T-cell (primary cell): ENCODE results near the gene SESN1. TPM values are rescaled to one million over a fixed set of nuclear protein-coding genes. Genes with fewer than 3 reads are reported as not detected.

Experiments used
- ATAC-seq, 4 experiments: fragments of 200-7000 bp in 3 of 4; fragments of 150-1000 bp in 1 of 4; cut with Tn5 transposase; replicated peaks in 1 of 4; 1 replicate in 3 of 4; 2 replicates in 1 of 4; pipeline ENCODE4 v1.10.0; 2021; ENCODE audit warnings: moderate library complexity in 3 of 4, mild to moderate bottlenecking in 2 of 4, moderate number of reproducible peaks in 1 of 4
- CTCF ChIA-PET, 2 donors: fragments of 300-600 bp; sonication (Branson Sonifier 250); formaldehyde crosslinking; loops; one replicate each; lab custom pipeline; 2022; ENCODE audit warnings: antibody characterized with exemption in 2 of 2; lab: Charles Lee
- POLR2A ChIA-PET, 2 donors: fragments of 300-600 bp; sonication (Branson Sonifier 250); formaldehyde crosslinking; loops; one replicate each; lab custom pipeline; 2022; ENCODE audit warnings: antibody characterized with exemption in 2 of 2; lab: Charles Lee
- DNase-seq, 35 experiments: peaks; one replicate each; pipeline versions ENCODE4 v3.0.0 to v3.0.0-alpha.2; 2013 to 2023
- H3K27ac ChIP-seq: one replicate; pipeline ENCODE4 v1.5.1; 2013; ENCODE audit warnings: low read length
- H3K27me3 ChIP-seq, 2 experiments: replicated peaks in 1 of 2; 1 replicate in 1 of 2; 2 replicates in 1 of 2; pipeline versions ENCODE4 v1.6.1 to v1.7.0; 2013; ENCODE audit warnings: low read length in 1 of 2, mixed read lengths in 1 of 2; ENCODE audit not compliant: control insufficient read depth in 2 of 2, insufficient read depth in 2 of 2; ENCODE audit errors: extremely low read depth in 1 of 2
- H3K36me3 ChIP-seq, 2 donors: 1 replicate in 1 of 2; 2 replicates in 1 of 2; pipeline versions ENCODE4 v1.6.1 to v1.7.0; 2013; ENCODE audit warnings: low read length in 1 of 2; ENCODE audit not compliant: control insufficient read depth in 2 of 2, insufficient read depth in 1 of 2; ENCODE audit errors: extremely low read depth in 1 of 2
- H3K4me1 ChIP-seq, 2 experiments: 1 replicate in 1 of 2; 2 replicates in 1 of 2; pipeline versions ENCODE4 v1.6.1 to v1.7.0; 2013; ENCODE audit warnings: low read length in 2 of 2, mixed read lengths in 1 of 2; ENCODE audit not compliant: insufficient read depth in 2 of 2, control insufficient read depth in 1 of 2; ENCODE audit errors: extremely low read depth in 1 of 2
- H3K4me3 ChIP-seq, 2 donors: 1 replicate in 1 of 2; 2 replicates in 1 of 2; pipeline versions ENCODE4 v1.5.1 to v1.7.0; 2013; ENCODE audit warnings: mild to moderate bottlenecking in 2 of 2, low read length in 1 of 2, moderate library complexity in 1 of 2; ENCODE audit not compliant: control insufficient read depth in 1 of 2; ENCODE audit errors: extremely low read depth in 1 of 2
- H3K9me3 ChIP-seq: 2 replicates; pipeline ENCODE4 v1.7.0; 2013
- H3K27ac Mint-ChIP-seq, 2 donors: one replicate each; pipeline ENCODE4 v1.8.0; 2020 to 2021; ENCODE audit warnings: mild to moderate bottlenecking in 2 of 2, mixed read lengths in 2 of 2
- H3K27me3 Mint-ChIP-seq, 2 donors: one replicate each; pipeline ENCODE4 v1.8.0; 2021 to 2022; ENCODE audit warnings: mixed read lengths in 2 of 2
- H3K36me3 Mint-ChIP-seq: one replicate; pipeline ENCODE4 v1.8.0; 2021; ENCODE audit warnings: mixed read lengths
- H3K4me1 Mint-ChIP-seq, 3 donors: one replicate each; pipeline ENCODE4 v1.8.0; 2020 to 2022; ENCODE audit warnings: mixed read lengths in 3 of 3, mild to moderate bottlenecking in 1 of 3
- H3K4me3 Mint-ChIP-seq, 3 donors: one replicate each; pipeline ENCODE4 v1.8.0; 2020 to 2022; ENCODE audit warnings: mild to moderate bottlenecking in 3 of 3, mixed read lengths in 3 of 3, moderate library complexity in 3 of 3
- H3K9me3 Mint-ChIP-seq, 3 donors: one replicate each; pipeline ENCODE4 v1.8.0; 2020 to 2022; ENCODE audit warnings: mixed read lengths in 3 of 3
- WGBS: methylation state at CpG from one replicate; pipeline ENCODE4 v1.1.5; 2013; ENCODE audit warnings: missing lambda C conversion rate; ENCODE audit not compliant: insufficient coverage; 5-methylcytosine and 5-hydroxymethylcytosine counted together
- total RNA-seq, 35 experiments: library from RNA in 6 of 35; stranded (reverse) in 6 of 35; fragments of 120-200 nt in 1 of 35; gene quantifications; one replicate each; pipeline versions ENCODE4 v1.2.1 to v1.2.4 and lab custom pipeline; 2013 to 2026

SESN1 gene
- total RNA-seq, 5 donors from 2014 or later (not counting 1 experiment from before 2014, with no cell fraction given) = 24.2 to 75.5 (median 33.1) TPM

GRCh38 chr6:109058620-109059019 lies 36.0 kb downstream of the SESN1 start:
- ChIA-PET CTCF (interaction anchor here (0.6 to 0.9 kb wide), 2 partner anchors 30 to 48 kb away, joined by 4 to 5 read pairs; no protein-coding TSS in a partner anchor), POLR2A (interaction anchor here in 1 of 2 donors (0.5 kb wide), 1 partner anchor 25 kb away, joined by 3 read pairs; no protein-coding TSS in a partner anchor)
- Histone ChIP-seq H3K27ac (peak overlapping the region; percentile 87), H3K9me3 (no peaks in the 10 kb centered on the region), H3K27me3 (no peaks in the 10 kb centered on the region), H3K4me1 (peaks cover 14 to 16% of the 10 kb centered on the region in 2 experiments), H3K36me3 (no peaks in the 10 kb centered on the region), H3K4me3 (no peak overlapping the region)
- Mint-ChIP-seq H3K9me3 (no peaks in the 10 kb centered on the region), H3K4me3 (no peak overlapping the region), H3K27me3 (no peaks in the 10 kb centered on the region), H3K36me3 (peaks cover 4% of the 10 kb centered on the region), H3K27ac (peak overlapping the region; percentile 92 to 95), H3K4me1 (peaks cover 45 to 54% (median 53%) of the 10 kb centered on the region in 3 donors)
- no peak for DNase-seq
- WGBS = no CpG with 5 or more reads among the region's 2 CpGs
- no peak for ATAC-seq

- CTCF ChIA-PET = interaction anchor here (0.8 to 1.0 kb wide), 2 partner anchors 16 to 211 kb away, joined by 3 read pairs; no protein-coding TSS in a partner anchor
- no peak for ATAC-seq
- no peaks in the 10 kb centered on the region for H3K9me3 ChIP-seq
- H3K27ac ChIP-seq = no peak overlapping the region
- H3K4me3 ChIP-seq = no peak overlapping the region
- no peaks in the 10 kb centered on the region for H3K36me3 ChIP-seq
- peaks cover 4% of the 10 kb centered on the region for H3K36me3 Mint-ChIP-seq
- peaks cover 9 to 17% of the 10 kb centered on the region in 2 experiments for H3K4me1 ChIP-seq
- H3K4me1 Mint-ChIP-seq = peaks cover 45 to 52% (median 46%) of the 10 kb centered on the region in 3 donors
- H3K27me3 ChIP-seq = no peaks in the 10 kb centered on the region
- POLR2A ChIA-PET = no interaction called here
- H3K9me3 Mint-ChIP-seq = no peaks in the 10 kb centered on the region
- H3K27ac Mint-ChIP-seq = peak overlapping the region in 1 of 2 donors; percentile 53
- no peaks in the 10 kb centered on the region for H3K27me3 Mint-ChIP-seq
- H3K4me3 Mint-ChIP-seq = no peak overlapping the region
- no peak for DNase-seq
Observed at GRCh38 chr6:109056661-109057060, 38.0 kb downstream of the SESN1 start.

GRCh38 chr6:109055771-109056235 lies 38.8 kb downstream of the SESN1 start:
- no peak overlapping the region for H3K27ac ChIP-seq
- Mint-ChIP-seq H3K4me1 (peaks cover 46 to 54% (median 47%) of the 10 kb centered on the region in 3 donors), H3K27ac (no peak overlapping the region), H3K4me3 (no peak overlapping the region), H3K9me3 (no peaks in the 10 kb centered on the region), H3K27me3 (no peaks in the 10 kb centered on the region), H3K36me3 (peaks cover 4% of the 10 kb centered on the region)
- no peaks in the 10 kb centered on the region for H3K9me3 ChIP-seq
- ChIA-PET POLR2A (no interaction called here), CTCF (no interaction called here)
- DNase-seq = no peak
- H3K4me3 ChIP-seq = no peak overlapping the region
- peaks cover 9 to 17% of the 10 kb centered on the region in 2 experiments for H3K4me1 ChIP-seq
- no peaks in the 10 kb centered on the region for H3K36me3 ChIP-seq
- no peaks in the 10 kb centered on the region for H3K27me3 ChIP-seq
- no CpG with 5 or more reads among the region's 1 CpG for WGBS
- ATAC-seq = no peak

GRCh38 chr6:109053336-109053735 lies 41.3 kb downstream of the SESN1 start:
- peaks cover 37 to 48% (median 43%) of the 10 kb centered on the region in 3 donors for H3K4me1 Mint-ChIP-seq
- H3K4me3 ChIP-seq = no peak overlapping the region
- H3K27ac ChIP-seq = no peak overlapping the region
- no peaks in the 10 kb centered on the region for H3K36me3 ChIP-seq
- H3K9me3 Mint-ChIP-seq = peaks cover 0 to 5% (median 3%) of the 10 kb centered on the region in 3 donors
- DNase-seq (no peak), ATAC-seq (no peak)
- WGBS = no CpG with 5 or more reads among the region's 2 CpGs
- H3K9me3 ChIP-seq = no peaks in the 10 kb centered on the region
- CTCF ChIA-PET = interaction anchor here in 1 of 2 donors (0.5 kb wide), 1 partner anchor 25 kb away, joined by 5 read pairs; no protein-coding TSS in a partner anchor
- H3K4me3 Mint-ChIP-seq = no peak overlapping the region
- H3K27me3 ChIP-seq = no peaks in the 10 kb centered on the region
- H3K27me3 Mint-ChIP-seq = no peaks in the 10 kb centered on the region
- POLR2A ChIA-PET = no interaction called here
- H3K27ac Mint-ChIP-seq = no peak overlapping the region
- H3K4me1 ChIP-seq = peaks cover under 1 to 2% of the 10 kb centered on the region in 2 experiments
- H3K36me3 Mint-ChIP-seq = peaks cover 15% of the 10 kb centered on the region

DNA sequence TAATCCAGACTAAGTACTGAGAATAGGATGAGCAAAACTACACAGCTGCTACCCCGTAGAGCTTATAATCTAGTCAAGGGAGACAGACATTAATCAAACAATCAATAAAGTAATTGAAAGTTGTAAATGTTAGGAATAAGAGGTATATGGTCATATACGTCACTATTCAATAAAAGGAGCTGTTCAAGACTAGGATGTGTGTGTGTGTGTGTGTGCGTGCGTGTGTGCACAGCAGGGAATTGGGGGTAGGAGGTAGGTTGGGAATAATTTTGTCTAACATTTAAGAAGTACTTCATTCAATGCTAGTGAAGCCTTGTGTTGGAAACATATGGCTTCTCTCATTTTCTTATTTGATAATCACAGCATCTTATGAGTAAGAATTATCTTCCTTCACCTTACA lies 41.8 kb downstream of the SESN1 start:
- ChIA-PET POLR2A (interaction anchor here in 1 of 2 donors (0.7 kb wide), 1 partner anchor 32 kb away, joined by 4 read pairs; no protein-coding TSS in a partner anchor), CTCF (interaction anchor here (0.5 kb wide), 2 partner anchors 26 to 991 kb away, joined by 4 to 5 read pairs; no protein-coding TSS in a partner anchor)
- no peak for ATAC-seq
- Mint-ChIP-seq H3K4me3 (no peak overlapping the region), H3K27ac (no peak overlapping the region), H3K27me3 (no peaks in the 10 kb centered on the region), H3K4me1 (peaks cover 39 to 51% (median 46%) of the 10 kb centered on the region in 3 donors), H3K36me3 (peaks cover 18% of the 10 kb centered on the region), H3K9me3 (peaks cover 0 to 5% (median 3%) of the 10 kb centered on the region in 3 donors)
- DNase-seq = no peak
- Histone ChIP-seq H3K36me3 (no peaks in the 10 kb centered on the region), H3K27me3 (no peaks in the 10 kb centered on the region), H3K4me1 (peaks cover 0 to 2% of the 10 kb centered on the region in 2 experiments), H3K27ac (no peak overlapping the region), H3K4me3 (no peak overlapping the region), H3K9me3 (no peaks in the 10 kb centered on the region)
- WGBS = no CpG with 5 or more reads among the region's 4 CpGs

GRCh38 chr6:109052018-109052651 lies 42.5 kb downstream of the SESN1 start:
- Mint-ChIP-seq H3K4me3 (no peak overlapping the region), H3K36me3 (peaks cover 18% of the 10 kb centered on the region), H3K27me3 (no peaks in the 10 kb centered on the region), H3K27ac (no peak overlapping the region), H3K4me1 (peaks cover 39 to 46% (median 46%) of the 10 kb centered on the region in 3 donors), H3K9me3 (peaks cover 0 to 5% (median 3%) of the 10 kb centered on the region in 3 donors)
- no peak overlapping the region for H3K27ac ChIP-seq
- H3K27me3 ChIP-seq = no peaks in the 10 kb centered on the region
- POLR2A ChIA-PET = interaction anchor here in 1 of 2 donors (0.5 to 0.7 kb wide), 2 partner anchors 12 to 33 kb away, joined by 3 to 4 read pairs; no protein-coding TSS in a partner anchor
- ATAC-seq (no peak), DNase-seq (no peak)
- H3K9me3 ChIP-seq = no peaks in the 10 kb centered on the region
- peaks cover 0 to 2% of the 10 kb centered on the region in 2 experiments for H3K4me1 ChIP-seq
- H3K36me3 ChIP-seq = no peaks in the 10 kb centered on the region
- CTCF ChIA-PET = interaction anchor here in 1 of 2 donors (0.5 to 1.8 kb wide), 2 partner anchors 42 to 991 kb away, joined by 4 to 5 read pairs; no protein-coding TSS in a partner anchor
- no peak overlapping the region for H3K4me3 ChIP-seq
